Right renal pelvis (tissue), 4 donors: Measurements from ENCODE around the gene NUBPL. TPM values are rescaled to one million over a fixed set of nuclear protein-coding genes. Genes with fewer than 3 reads are reported as not detected.
"Not testable (repeated sequence)": the region's sequence is repeated elsewhere in the genome, so short reads cannot be mapped to it uniquely, and the experiment has no call there.

ENCODE experiments used
- DNase-seq, 4 donors: peaks; one replicate each; pipeline ENCODE4 v3.0.0-alpha.2; 2013; ENCODE audit warnings: low read depth in 4 of 4, low spot score in 3 of 4, missing footprints in 1 of 4
- polyA plus RNA-seq, 4 donors: library from polyadenylated mRNA; unstranded; fragments of 120-200 nt; gene quantifications; one replicate each; pipeline ENCODE4 v1.2.1, GENCODE V29; 2013; ENCODE audit not compliant: insufficient read length in 4 of 4

The NUBPL gene
- polyA plus RNA-seq, 4 donors: 15.1 to 19.7 (median 17.4) TPM

GRCh38 chr14:31788340-31788739 is 227.1 kb downstream of the NUBPL start:
- DNase-seq: no peak

- no peak for DNase-seq
These were observed 231.5 kb downstream of the NUBPL start for GRCh38 chr14:31792726-31793125.

DNA sequence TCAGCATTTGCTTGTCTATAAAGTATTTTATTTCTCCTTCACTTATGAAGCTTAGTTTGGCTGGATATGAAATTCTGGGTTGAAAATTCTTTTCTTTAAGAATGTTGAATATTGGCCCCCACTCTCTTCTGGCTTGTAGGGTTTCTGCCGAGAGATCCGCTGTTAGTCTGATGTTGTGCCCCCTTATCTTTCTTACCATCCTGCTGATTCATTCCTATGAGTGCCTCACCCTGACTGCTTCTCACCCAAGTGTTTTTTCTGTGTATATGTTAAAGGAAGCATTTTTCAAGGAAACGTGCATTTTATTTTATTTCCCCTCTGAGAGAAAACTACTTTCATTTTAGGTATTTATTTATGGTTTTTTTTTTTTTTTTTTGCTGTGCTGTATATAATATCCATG is 236.7 kb downstream of the NUBPL start:
- DNase-seq: not testable (repeated sequence)

DNA sequence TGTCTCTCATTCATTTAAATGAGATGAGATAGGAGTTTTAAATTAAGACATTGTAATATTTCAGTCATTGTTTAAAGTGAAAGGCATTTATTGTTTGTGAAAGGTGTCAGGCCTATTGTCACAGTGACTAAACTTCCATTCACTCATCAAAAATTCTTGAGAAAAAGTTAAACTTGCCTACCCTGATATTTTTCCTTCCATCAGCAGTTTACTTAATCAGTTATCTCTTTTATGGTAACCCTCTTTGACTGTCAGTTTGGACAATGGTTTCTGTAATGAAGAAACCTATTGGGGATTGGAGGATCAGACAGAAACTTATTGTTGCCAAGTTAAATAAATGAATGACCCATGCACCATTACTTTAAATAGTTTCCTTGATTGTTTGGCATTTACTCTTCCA is 241.6 kb downstream of the NUBPL start:
- no peak for DNase-seq

DNA sequence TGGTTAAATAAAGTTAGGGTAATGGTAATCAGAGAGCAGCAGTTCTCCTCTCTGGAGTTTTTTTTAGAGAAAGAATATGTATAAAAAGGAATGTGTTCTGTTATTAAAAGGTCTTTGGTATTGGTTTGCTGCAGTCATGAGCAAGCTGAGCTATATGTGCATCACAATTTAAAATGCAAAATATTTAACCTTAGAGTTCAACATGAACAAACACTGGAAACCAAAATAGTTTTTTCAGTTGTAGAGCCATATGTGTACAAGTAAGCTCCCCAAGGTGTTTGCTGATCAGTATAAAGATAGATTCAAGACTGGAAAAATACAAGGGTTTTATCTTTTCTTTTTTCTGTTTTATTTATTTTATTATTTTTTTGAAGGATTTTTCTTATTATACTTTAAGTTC is 245.0 kb downstream of the NUBPL start:
- no peak for DNase-seq

DNA sequence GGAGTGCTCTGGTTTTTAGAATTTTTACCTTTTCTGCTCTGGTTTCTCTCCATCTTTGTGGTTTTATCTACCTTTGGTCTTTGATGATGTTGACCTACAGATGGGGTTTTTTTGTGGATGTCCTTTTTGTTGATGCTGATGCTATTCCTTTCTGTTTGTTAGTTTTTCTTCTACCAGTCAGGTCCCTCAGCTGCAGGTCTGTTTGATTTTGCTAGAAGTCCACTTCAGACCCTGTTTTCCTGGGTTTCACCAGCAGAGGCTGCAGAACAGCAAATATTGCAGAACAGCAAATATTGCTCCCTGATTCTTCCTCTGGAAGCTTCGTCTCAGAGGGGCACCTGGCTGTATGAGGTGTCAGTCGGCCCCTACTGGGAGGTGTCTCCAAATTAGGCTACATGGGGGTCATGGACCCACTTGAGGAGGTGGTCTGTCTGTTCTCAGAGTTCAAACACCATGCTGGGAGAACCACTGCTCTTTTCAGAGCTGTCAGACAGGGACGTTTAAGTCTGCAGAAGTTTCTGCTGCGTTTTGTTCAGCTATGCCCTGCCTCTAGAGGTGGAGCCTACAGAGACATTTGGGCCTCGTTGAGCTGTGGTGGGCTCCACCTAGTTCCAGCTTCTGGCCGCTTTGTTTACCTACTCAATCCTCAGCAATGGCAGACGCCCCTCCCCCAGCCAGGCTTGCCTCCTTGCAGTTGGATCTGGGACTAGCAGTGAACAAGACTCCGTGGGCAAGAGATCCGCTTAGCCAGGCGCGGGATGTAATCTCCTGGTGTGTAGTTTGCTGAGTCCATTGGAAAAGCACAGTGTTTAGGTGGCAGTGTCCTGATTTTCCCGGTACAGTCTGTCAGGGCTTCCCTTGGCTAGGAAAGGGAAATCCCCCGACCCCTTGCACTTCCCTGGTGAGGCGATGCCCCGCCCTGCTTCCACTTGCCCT is 250.8 kb downstream of the NUBPL start:
- DNase-seq: not testable (repeated sequence)

- not testable (repeated sequence) for DNase-seq
These were observed 252.7 kb downstream of the NUBPL start for GRCh38 chr14:31813724-31814490.

DNA sequence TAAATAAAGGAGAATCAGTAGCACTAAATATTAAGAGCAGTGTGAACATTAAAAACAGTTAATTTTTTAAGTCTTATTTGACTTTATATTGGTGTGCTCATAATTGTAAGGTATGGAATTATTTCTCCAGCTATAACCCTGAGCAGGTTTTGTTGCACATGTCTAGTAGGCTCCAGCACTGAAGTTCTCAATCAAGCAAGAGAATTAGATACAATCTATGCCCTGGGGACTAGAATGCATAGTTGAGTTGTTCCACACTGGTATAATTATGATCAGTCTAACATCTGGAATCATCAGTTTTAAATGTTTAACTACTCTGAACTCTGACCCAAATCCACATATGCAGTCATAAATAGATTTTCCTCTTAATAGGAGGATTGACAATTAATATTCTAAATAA is 258.1 kb downstream of the NUBPL start:
- DNase-seq: no peak

GRCh38 chr14:31825459-31825858 is 264.3 kb downstream of the NUBPL start:
- DNase-seq: no peak

GRCh38 chr14:31827325-31827724 is 266.1 kb downstream of the NUBPL start:
- DNase-seq: no peak

GRCh38 chr14:31828946-31829868 is 268.0 kb downstream of the NUBPL start:
- DNase-seq: no peak

DNA sequence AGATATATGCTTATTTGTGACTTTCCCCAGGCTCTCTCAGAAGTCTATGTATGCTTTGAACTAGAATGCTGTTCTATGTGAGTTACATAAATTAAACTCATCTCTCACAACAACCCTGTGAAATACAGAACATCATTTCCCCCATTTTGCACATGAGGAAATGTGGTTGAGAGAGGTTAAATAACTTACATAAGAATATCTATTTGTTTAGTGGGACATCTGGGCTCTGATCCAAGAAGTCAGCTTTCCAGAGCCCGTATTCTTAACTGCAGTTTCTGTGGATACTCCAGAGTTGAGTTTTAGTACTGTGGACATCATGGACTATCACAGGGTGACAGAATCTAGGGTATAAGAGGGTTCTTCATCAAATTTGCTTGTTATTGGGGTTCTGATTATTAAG is 273.4 kb downstream of the NUBPL start:
- no peak for DNase-seq

DNA sequence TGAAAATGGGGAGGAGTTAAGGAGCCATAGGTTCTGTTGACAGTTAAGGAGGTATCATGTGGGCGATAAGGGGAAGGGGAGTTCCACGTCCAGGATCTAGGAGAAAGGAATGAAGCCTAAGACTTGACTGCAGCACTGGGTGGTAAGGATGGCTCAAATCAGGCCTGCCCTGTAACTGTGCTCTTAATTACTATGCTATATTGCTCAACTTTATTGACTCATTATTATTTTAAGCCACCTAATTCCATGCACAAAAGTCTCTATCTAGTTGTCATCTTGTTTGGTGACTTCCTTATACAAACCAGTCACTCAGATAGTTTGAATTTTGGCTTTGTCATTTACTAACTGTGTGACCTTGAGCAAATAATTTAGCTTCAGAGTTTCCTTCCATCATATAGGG is 273.8 kb downstream of the NUBPL start:
- DNase-seq: no peak

- DNase-seq: peak in 2 of 4 donors; percentile 14 to 28
These were observed 275.8 kb downstream of the NUBPL start for GRCh38 chr14:31837031-31837430.

GRCh38 chr14:31842899-31843298 is 281.7 kb downstream of the NUBPL start:
- DNase-seq: no peak

DNA sequence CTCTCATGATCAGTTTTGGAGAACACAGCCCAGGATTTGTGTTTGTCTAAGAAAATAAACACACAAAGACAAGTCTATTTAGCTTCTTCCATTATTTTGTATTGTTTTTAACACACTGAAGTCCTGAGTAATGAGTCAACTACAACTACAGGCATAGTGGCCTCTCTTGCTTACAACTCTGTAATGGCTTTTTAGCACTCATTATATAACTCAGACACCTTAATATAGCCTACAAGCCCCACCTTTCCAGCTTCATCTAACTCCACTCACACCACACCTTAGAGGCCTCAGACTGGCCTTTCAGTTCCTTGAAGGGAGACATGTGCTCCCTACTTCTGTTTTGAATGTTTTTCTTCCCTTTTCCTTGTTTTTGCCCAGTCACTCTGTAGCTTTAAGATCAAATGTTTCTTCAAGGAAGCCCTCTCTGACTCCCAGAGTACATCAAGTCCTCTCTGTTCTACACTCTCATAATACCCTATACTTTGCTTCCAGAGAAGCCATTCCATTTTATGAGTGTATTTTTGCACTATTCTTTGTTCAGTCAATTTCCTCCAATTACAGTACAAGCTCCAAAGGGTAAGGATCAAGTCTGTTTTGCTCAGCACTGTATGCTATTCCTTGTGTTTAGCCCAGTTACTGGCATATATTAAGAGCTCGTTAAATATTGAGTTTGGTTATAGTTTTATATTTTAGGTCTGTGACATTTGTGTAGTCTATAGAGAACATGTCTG is 282.3 kb downstream of the NUBPL start:
- no peak for DNase-seq

DNA sequence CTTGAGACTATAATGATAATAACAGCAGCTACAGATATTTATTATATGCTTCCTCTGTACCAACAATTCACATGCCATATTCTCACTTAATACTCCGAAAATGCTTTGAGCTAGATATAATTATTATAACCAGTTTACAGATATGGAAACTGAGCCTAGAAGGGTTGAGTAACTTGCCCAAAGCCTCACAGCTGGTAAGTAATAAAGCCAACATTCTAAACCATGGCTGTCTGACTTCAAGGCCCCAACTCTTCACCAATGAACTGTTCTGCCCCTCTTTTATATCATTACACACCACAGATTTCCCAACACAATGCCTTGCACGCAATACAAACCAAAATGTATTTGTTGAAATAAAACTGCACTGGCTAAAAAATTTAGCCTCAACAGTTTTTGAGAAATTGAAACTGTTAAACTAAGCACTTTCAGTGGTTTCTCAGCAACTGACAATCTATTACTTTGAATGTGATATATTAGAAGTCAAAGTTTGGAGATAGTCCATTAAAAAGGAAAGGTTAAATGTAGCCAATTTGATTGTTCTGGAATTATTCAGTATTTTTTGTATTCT is 293.4 kb downstream of the NUBPL start:
- no peak for DNase-seq

GRCh38 chr14:31855262-31855661 is 294.1 kb downstream of the NUBPL start:
- DNase-seq: no peak

DNA sequence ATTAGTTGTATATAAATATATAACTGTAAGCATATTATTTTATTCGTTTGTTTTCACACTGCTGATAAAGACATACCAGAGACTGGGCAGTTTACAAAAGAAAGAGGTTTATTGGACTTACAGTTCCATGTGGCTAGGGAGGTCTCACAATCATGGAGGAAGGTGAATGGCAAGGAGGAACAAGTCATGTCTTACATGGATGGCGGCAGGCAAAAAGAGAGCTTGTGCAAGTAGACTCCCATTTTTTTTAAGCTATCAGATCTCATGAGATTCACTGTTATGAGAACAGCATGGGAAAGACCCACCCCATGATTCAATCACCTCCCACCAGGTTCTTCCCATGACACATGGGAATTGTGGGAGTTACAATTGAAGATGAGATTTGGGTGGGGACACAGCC is 294.8 kb downstream of the NUBPL start:
- DNase-seq: not testable (repeated sequence)

GRCh38 chr14:31858868-31859267 is 297.7 kb downstream of the NUBPL start:
- no peak for DNase-seq
